Fibroblast of skin of scalp (primary cell): ENCODE data around the gene DTX3.
"Not testable (repeated sequence)": the region's sequence is repeated elsewhere in the genome, so short reads cannot be mapped to it uniquely, and the experiment has no call there.

Source experiments
- DNase-seq: peaks from one replicate; pipeline ENCODE4 v3.0.0-alpha.2; 2013

The DTX3 gene

GRCh38 chr12:57607958-57608663 lies 3.5 kb downstream of the DTX3 start:
- no peak for DNase-seq

GRCh38 chr12:57609101-57609780 lies 4.6 kb downstream of the DTX3 start:
- no peak for DNase-seq

GRCh38 chr12:57609781-57610553 lies 5.3 kb downstream of the DTX3 start:
- DNase-seq = no peak

- no peak for DNase-seq
Measured at GRCh38 chr12:57610554-57611107, 6.0 kb downstream of the DTX3 start.

- DNase-seq = peak; percentile 75
Measured at GRCh38 chr12:57611108-57611826, 6.6 kb downstream of the DTX3 start, which contains the start of gene ARHGEF25. ARHGEF25 (plus strand) TSS chr12:57611435; CDS start chr12:57611895, 460 bp downstream.

- DNase-seq = no peak
Measured at GRCh38 chr12:57611827-57612710, 7.4 kb downstream of the DTX3 start.

GRCh38 chr12:57612711-57613426 lies 8.2 kb downstream of the DTX3 start:
- DNase-seq = no peak

GRCh38 chr12:57613427-57614109 lies 8.9 kb downstream of the DTX3 start:
- no peak for DNase-seq

- DNase-seq = no peak
Measured at GRCh38 chr12:57614178-57614947, 9.7 kb downstream of the DTX3 start.

GRCh38 chr12:57614948-57615500 lies 10.4 kb downstream of the DTX3 start:
- no peak for DNase-seq

GRCh38 chr12:57615637-57616036 lies 11.0 kb downstream of the DTX3 start:
- DNase-seq = no peak

GRCh38 chr12:57616383-57617101 lies 11.9 kb downstream of the DTX3 start:
- DNase-seq = peak; percentile 82

- no peak for DNase-seq
Measured at GRCh38 chr12:57617942-57618341, 13.3 kb downstream of the DTX3 start.

GRCh38 chr12:57618431-57618830 lies 13.8 kb downstream of the DTX3 start:
- DNase-seq = not testable (repeated sequence)

- no peak for DNase-seq
Measured at GRCh38 chr12:57618966-57619433, 14.4 kb downstream of the DTX3 start.

GRCh38 chr12:57619434-57620244 lies 15.0 kb downstream of the DTX3 start:
- no peak for DNase-seq
